Measurements from ENCODE around the gene APBA2.
A peak's percentile ranks its signal among the peaks of the same experiment; 100 is the strongest.
"Not testable (repeated sequence)": the region's sequence is repeated elsewhere in the genome, so short reads cannot be mapped to it uniquely, and the experiment has no call there.

Gene APBA2

DNA sequence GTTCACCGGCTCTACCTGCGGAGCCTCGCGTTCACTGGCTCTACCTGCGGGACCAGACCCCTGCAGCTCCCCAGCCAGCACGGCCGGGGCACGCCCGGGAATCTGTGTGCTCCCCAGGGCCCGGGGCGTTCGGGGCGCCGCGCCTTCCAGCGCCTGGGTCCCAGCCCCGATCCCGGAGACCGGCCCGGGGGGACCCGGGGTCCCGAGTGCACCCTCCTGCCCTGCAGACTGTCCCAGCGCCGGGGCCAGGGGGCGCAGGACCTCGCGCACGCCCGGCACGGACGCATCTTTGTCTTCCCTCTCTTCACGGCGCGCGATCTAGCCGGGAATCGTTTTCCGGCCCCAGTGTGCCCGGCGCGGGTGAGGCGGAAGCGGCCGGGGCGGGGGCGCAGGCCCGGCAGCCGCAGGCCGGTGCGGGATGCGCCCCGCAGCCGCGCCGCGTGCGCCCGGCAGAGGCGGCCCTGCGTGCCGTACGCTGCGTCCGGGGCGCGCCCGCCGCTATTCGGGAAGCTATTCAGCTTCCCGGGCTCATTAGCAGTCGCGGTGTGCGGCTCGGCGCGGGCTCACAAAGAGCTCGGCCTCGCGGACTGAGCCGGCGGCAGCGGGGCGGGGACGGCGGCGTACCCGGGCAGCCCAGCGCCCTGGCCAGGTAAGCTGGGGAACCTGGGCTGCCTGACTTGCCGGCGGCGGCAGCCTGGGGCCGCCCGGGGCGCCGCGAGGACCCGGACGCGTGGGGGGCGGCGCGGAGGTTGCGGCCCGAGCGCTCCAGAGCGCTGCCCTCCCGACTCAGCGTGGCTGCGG, at the start of gene APBA2:
TSS of gene APBA2 (plus strand) at position 345 of the 801 bp plus-strand sequence. CDS start 167,911 bp downstream, outside the sequence.
- no peak for DNase-seq

DNA sequence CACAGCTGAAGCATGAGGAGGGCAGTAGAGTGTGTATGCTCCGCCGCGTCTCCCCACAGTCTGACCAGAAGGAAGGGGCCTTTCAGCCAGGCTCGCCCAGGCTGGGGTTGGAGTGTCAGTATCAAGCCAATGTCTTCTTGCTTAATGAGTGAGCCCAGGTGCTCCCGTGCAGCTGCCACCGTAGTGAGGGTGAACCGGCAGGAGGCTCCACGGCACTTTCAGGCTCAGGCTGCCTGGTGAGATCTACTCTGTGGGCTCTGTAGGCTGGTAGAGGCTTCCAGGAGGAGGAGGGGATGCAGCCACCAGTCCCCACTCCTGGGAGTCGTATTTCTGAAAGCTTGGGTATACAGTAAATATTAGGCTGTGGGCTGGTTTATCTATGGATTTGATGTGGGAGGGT, 45.5 kb upstream of the APBA2 start:
- not testable (repeated sequence) for DNase-seq

DNA sequence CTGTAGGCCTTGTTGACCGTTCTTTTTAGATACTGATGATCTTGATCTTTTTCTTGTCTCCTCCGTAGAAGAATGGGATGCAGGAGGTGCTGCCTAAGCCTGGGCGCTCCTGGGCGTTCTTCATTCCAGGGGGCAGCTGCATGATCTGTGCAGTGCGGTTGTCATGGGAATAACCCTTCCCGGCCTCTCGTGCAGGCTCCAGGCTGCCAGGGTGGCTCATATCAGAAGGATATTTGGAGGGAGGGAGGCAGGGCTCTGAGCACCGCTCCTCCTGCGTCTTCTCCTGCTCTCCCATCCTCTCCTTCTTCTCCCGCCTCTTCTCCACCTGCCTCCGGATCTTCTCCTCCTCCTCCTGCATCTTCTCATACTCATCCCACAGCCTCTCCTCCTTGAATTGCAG, 43.6 kb upstream of the APBA2 start:
- DNase-seq: not testable (repeated sequence)

DNA sequence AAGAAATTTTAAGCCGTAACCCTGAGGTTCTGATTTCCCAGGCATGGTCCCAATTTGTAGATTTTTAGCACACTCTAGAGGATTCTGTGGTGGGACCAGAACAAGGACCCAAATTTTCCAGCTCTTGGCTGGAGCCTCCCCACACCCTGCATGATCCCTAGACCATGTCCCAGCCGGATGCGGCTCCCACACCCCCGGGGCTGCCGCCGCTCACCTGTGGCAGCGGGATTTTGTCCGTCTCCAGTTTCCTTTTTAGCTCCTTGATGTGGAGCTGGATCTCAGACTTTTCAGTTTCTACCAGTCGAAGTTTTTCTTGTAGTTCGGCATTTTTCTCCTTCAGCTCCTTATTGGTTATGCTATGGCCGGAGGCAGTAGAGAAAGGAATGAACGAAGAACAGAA, 42.3 kb upstream of the APBA2 start:
- DNase-seq: not testable (repeated sequence)

DNA sequence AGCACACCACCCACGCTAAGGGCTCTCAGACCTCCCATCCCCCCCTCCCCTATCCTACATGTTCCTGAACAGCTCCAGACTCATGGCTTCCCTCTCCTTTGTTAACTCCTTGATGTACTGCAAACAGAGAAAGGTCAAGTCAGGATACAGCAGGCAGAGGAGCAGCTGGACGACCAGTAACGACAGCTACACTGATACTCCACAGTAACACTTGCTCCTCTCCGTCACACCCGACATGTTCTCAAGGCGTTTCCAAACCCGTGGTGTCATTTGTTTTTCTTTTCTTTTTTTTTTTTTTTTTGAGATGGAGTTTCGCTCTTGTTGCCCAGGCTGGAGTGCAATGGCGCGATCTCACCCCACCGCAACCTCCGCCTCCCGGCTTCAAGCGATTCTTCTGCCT, 41.6 kb upstream of the APBA2 start:
- DNase-seq: not testable (repeated sequence)

DNA sequence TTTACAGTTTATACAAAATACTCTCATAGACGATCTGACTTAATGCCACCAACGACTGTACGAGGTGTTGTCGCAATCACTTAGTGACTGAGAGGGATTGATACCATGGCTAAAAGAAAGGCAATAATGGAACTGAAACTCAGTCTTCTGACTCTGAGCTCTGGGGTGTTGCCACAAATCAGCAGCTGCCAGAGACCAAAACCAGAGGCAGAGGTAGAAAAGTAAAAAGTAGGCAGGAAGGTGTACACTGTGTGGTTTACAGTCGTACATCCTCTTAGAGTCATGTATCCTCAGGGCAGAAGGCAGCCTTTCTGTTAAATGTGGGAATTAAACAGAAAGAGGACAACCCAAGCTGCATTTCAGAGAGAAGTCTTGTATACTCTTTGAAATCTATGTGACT, 38.5 kb upstream of the APBA2 start:
- not testable (repeated sequence) for DNase-seq

DNA sequence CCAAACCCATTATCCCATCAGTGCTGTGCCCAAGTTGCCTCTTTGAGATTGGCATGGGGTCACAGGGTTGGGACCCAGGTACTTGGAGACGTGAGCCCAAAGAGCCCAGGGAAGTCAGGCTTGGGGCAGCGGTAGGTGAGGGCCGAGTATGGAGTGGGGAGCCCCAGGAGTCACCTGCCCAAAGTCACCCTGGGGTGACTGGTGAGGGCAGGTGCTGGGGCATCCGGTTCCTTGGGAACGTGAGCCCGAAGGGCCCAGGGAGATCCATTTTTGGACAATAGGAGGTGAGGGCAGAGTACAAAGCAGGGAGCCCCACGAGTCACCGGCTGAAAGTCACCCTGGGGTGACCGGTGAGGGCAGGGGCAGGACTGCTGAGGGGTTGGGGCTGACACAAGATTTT, 37.8 kb upstream of the APBA2 start:
- DNase-seq: not testable (repeated sequence)

DNA sequence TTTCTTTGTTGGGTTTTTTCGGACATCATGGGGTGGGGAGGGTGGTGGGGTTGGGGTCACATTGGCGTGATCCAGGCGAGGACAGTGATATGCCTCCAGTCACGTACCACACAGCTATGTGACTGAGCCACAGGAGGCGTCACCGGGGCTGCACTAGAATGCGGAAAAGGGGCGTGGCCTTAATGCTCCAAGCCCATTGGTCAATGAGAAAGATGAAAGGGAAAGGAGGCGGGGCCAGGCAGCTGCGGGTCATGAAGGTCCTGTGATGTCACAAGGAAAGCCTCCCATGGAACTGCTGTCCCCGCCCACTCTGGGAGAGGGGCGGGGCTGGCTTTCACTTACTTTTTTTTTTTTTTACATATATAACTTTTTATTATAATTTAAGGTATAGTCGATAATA, 37.3 kb upstream of the APBA2 start, which contains the start of gene GOLGA6L7:
TSS of gene GOLGA6L7 (minus strand) at position 124 of the 400 bp plus-strand sequence. CDS start at position 29, 95 bp downstream.
- DNase-seq: not testable (repeated sequence)

DNA sequence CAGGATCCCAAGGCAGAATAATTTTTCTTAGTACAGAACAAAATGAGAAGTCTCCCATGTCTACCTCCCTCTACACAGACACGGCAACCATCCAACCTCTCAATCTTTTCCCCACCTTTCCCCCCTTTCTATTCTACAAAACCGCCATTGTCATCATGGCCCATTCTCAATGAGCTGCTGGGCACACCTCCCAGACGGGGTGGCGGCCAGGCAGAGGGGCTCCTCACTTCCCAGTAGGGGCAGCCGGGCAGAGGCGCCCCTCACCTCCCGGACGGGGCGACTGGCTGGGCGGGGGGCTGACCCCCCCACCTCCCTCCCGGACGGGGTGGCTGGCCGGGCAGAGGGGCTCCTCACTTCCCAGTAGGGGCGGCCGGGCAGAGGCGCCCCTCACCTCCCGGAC, 36.5 kb upstream of the APBA2 start:
- not testable (repeated sequence) for DNase-seq

DNA sequence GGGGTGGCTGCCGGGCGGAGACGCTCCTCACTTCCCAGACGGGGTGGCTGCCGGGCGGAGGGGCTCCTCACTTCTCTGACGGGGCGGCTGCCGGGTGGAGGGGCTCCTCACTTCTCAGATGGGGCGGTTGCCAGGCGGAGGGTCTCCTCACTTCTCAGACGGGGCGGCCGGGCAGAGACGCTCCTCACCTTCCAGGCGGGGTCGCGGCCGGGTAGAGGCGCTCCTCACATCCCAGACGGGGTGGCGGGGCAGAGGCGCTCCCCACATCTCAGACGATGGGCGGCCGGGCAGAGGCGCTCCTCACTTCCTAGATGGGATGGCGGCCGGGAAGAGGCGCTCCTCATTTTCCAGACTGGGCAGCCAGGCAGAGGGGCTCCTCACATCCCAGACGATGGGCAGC, 36.0 kb upstream of the APBA2 start:
- not testable (repeated sequence) for DNase-seq

DNA sequence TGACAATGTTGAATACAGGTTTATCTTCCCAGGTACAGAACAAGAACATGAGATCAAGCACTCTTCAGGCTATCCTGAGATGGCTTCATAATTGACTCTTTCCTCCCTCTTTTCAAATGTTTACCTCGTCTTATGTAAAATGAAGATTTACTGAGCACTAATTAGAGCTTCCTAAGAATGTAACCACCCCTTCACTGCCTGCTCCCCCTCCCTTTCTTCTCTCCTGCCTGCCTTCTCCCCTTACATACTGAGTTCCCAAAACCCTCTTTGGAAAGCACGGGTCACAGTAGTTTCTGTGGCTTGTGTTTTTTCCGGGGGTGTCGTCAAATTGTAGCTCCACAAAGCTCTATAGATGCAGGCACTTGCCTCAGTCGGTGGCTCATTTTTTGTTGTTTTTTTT, 32.1 kb upstream of the APBA2 start:
- DNase-seq: not testable (repeated sequence)

DNA sequence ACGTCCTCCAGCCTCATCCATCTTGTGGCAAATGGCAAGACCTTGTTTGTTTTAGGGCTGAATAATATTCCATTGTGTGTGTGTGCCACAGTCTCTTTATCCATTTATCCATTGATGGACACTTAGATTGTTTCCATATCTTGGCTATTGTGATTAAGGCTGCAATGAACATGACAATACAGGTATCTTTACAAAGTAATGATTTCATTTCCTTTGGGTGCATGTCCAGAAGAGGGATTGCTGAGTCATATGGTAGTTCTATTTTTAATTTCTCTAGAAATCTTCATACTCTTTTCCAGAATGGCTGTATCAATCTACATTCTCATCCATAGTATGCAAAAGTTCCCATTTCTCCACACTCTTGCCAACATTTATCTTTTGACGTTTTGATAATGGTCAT, 31.2 kb upstream of the APBA2 start:
- not testable (repeated sequence) for DNase-seq

DNA sequence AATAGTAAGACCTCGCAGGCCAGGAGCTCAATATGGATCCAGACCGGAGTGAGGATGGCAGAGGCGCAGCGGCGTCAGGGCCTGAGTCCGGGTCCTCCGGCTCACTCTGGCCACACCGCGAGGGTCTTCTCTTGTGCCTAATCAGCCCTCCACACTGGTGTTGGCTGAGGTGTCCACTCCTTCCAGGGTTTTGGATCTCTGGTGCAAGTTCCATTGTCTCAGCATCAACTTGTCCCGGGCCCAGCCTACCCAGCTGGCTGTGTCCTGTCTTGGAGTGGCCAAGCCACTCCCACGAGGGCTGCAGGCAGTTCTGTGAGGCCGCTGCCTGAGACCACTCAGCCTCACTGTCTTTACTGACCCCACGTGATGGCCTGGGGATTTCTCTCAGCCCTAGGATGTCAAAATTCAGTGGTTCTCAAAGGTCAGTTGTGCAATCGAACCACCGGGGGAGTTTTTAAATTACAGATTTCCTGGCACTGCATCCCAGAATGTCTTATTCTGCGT, 24.7 kb upstream of the APBA2 start:
- no peak for DNase-seq

DNA sequence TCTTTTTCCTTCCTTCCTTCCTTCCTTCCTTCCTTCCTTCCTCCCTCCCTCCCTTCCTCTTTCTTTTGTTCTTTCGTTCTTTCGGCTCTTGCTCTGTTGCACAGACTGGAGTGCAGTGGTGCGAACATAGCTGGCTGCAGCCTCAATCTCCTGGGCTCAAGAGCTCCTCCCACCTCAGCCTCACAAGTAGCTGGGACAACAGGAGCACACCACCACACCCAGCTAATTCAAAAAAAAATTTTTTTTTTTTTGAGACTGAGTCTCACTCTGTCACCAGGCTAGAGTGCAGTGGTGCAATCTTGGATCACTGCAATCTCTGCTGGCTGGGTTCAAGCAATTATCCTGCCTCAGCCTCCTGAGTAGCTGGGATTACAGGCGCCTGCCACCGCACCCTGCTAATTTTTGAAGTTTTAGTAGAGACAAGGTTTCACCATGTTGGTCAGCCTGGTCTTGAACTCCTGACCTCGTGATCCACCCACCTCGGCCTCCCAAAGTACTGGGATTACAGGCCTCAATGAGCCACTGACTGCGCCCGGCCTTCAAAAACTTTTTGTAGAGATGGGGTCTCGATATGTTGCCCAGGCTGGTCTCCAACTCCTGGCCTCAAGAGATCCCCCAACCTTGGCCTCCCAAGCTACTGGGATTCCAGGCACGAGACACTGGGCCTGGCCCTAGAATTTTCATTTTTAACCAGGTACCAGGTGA, 24.0 kb upstream of the APBA2 start:
- DNase-seq: not testable (repeated sequence)

DNA sequence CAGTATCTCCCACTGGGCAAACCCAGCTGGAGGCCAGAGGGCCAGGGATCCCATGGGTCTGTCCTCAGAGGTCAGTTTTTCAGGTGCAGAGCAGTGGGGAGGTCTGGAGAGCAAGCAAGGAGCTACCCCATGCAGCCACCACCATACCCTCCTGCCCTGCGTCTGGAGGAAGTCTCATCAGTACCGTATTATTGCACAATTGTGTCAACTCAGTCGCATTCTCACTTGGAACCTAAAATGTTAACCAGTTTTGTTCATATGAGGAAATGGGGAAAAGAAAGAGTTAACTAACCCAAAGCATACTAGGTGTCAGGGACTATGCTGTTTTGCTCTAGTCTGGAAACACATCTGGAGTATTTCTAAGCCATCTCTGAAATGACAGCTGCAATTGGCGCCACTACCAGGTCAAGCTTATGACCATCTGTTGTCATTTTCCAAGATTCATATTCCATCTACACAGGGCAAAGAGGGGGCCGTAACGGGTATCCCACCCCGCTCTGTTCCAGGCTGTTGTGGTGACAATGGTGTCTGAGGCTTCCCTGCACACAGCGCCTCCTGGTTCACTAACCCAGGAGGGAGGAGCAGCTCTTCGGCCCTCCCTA, 16.9 kb upstream of the APBA2 start:
- no peak for DNase-seq

DNA sequence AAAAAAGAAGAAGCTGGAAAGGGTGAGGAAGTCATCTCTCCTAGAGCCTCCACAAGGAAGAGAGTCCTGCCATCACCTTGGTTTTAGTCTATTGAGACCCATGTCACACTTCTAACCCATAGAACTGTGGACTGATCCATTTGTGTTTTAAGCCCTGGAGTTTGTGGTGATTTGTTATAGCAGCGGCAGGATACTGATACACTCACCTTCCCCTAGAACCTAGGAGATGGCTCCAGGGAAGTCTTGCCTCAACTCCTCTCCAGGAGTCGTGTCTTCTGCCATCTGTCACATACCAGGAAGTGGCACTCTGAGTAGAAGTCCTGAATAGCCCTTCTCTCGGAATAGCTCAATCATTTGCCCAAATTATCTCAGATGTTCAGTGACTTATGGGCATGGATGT, 14.6 kb upstream of the APBA2 start:
- no peak for DNase-seq

DNA sequence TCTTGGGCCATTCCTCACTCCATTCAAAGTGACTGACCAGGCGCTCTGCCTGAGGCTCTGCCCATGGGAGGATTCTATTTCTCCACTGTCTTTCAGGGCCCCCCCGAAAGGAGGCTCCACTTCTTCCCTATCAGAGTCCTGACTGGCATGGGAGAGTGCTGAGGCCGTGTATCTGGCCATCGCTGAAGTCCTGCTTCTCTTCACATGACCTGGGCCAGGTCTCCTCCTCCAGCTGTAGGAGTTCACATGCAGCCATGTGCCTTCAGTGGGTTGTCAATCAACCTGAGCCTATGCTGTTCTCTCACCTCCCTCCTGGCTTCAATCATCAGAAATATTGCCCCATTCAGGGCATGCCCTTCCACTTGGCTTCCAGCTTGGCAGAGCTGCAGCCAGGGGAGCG, 12.8 kb upstream of the APBA2 start:
- no peak for DNase-seq

DNA sequence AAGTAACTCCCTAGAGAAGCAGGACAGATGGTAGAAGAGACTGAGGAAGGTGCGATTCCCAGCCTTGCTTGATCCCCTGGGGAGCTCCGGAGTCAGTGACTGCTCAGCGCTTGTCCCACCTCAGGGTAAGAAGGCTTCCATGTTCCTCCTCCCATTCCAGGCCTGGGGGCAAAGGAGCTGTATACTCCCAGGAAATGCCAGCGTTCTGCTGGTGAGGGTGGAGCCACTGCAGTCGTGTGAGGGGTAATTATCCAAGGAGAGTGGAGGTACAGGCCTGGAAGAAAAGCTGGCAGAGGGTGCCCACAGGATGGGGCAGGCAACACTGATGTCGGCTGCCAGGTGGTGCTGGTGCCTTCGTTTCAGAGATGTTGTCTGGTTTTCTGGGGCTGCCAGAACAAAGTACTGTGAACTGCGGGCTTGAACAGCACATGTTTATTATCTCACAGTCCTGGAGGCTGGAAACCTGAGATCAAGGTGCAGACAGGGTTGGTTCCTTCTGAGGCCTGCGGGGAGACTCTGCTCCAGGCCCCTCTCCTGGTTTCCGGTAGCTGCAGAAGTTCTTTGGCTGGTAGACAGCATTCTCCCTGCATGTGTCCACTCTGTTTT, 12.1 kb upstream of the APBA2 start:
- peak; percentile 44 for DNase-seq

DNA sequence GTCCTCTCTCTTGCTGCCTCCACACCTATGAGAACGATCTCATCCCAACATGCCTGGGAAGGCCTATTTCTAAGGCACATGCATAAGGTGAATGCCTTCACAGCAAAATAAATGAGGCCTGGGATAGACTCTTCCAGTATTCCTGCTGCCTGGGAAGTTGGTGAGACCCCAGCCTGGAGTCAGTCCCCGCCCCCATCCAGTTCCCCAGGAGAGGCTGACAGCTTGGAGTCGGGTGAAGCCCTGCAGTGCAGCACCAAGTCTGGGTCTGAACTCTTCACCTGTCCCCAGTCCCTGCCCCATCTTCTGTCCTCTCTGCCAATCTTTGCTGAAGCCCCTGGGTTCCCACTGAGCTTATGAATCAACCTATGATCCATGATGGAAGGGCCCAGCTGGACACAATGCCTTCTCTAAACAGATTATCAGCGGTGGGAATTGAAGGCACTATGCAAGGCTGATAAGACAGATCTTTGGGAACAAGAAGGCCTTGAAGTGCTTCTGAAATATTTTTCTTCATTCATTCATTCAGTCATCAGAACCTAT, 10.2 kb upstream of the APBA2 start:
- no peak for DNase-seq

DNA sequence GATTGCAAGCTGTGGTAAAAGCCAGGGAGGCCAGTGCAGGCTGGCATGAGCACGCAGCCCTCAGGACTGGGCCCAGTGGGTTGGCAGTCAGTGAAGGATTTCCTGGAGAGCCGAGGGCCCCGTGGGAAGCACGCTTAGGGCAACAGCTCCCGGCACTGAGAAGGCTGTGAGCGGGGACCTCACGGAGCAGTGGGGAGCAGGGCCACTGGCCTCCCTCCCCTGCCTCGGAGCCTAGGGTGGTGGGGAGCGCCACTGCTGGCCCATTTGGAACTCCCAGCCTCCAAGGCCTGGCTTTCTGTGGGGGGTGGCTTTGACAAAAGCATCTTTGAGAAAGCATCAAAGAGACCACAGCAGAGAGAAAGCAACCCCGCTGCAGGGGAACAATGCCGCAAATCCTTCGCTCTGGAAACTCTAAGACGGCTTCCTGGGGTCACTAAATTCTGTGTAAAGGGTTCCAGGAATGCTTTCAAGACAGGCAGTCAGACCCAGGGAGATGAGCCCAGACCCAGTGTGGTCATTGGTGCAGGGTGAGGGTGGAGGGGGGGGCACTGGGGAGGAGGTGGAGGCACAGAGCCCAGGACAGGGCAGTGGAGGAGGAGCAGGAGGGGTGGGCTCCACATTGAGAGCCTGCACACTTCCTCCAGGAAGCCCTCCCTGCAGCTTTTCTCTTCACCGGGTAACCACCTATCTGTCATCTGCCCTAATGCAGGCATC, 9.5 kb upstream of the APBA2 start:
- no peak for DNase-seq

DNA sequence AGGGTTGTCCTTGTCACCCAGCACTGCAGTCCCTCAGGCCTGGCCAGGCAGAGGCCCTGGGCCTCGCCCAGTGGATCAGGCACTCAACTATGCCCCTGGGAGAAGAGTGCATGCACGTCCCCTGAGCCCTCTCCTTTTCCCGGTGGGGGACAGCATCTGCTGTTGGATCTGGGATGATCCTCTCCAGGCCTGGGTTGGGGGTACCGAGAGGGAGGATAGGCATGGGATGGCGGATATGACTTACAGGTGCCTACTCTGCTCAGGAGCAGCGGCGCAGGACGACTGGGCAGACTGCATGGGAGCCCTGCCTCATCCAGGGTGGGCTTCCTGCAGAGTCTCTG, 9.0 kb upstream of the APBA2 start:
- DNase-seq: no peak

DNA sequence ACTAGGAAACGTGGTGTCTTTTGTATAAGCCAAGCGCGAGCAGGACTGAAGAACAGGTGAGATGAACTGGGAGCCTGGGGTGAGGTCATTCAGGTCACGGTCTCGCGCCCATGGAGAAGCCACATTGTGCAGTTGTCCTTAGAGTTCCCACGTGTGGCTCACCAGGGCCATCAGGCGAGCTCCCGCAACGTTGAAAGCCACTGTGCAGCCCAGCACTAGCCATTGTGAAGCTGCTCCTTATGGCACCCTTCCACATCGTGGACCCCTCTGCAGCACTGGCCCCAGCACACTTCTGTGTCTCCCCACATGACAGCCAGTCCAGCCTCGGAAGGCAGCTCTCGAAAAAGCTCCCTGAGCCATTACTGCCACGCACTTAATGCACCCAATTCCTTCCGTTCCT, 7.6 kb upstream of the APBA2 start:
- no peak for DNase-seq
